ENCODE results near the gene RAB43.
A peak's percentile ranks its signal among the peaks of the same experiment; 100 is the strongest.
"Not testable (repeated sequence)": the region's sequence is repeated elsewhere in the genome, so short reads cannot be mapped to it uniquely, and the experiment has no call there.

RAB43 gene

DNA sequence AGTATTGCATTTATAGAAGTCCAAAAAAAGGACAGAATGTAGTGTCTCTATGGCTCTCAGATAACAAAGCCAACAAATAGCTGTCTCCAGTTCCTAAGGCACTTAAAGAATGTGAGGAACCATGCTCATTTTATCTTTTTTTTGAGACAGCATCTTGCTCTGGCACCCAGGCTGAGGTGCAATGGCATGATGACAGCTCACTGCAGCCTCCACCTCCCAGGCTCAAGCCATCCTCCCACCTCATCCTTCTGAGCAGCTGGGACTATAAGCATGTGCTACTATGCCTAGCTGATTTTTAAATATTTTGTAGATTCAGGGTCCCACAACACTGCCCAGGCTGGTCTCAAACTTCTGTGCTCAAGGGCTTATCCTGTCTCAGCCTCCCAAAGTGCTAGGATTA, 23.2 kb upstream of the RAB43 start:
- H3K27ac ChIP-seq: no peak overlapping the region
- TF ChIP-seq CTCF (conservative IDR thresholded peaks at IDR 0.05): no peak

- H3K27ac ChIP-seq: not testable (repeated sequence)
These were observed 19.4 kb upstream of the RAB43 start for GRCh38 chr3:129141011-129141410.

DNA sequence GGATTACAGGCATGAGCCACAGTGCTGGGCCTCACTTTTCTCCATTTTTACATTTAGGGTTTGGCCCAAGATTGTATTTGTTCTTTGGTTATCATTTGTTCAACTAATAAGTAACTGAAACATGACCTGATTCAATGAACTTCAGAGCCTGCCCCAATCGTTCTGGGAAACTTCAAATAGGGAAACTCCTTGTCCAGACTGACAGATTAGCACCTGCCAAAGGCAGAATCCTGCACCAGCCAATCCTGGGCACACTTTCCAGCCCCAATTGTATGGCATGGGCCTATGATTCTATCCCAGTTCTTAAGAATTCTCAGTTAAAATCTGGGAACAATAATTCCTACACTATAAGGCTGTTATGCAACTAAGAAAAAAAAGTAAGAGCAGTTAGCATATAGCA, 18.3 kb upstream of the RAB43 start:
- TF ChIP-seq CTCF (conservative IDR thresholded peaks at IDR 0.05): no peak
- no peak overlapping the region for H3K27ac ChIP-seq

- not testable (repeated sequence) for H3K27ac ChIP-seq
These were observed 14.7 kb upstream of the RAB43 start for GRCh38 chr3:129136275-129136674.

GRCh38 chr3:129132097-129132866, 10.7 kb upstream of the RAB43 start:
- no peak for TF ChIP-seq CTCF (conservative IDR thresholded peaks at IDR 0.05)
- no peak overlapping the region for H3K27ac ChIP-seq

- H3K27ac ChIP-seq: peak overlapping the region; percentile 79
- no peak for TF ChIP-seq CTCF (conservative IDR thresholded peaks at IDR 0.05)
These were observed 10.0 kb upstream of the RAB43 start for GRCh38 chr3:129131465-129132088.

DNA sequence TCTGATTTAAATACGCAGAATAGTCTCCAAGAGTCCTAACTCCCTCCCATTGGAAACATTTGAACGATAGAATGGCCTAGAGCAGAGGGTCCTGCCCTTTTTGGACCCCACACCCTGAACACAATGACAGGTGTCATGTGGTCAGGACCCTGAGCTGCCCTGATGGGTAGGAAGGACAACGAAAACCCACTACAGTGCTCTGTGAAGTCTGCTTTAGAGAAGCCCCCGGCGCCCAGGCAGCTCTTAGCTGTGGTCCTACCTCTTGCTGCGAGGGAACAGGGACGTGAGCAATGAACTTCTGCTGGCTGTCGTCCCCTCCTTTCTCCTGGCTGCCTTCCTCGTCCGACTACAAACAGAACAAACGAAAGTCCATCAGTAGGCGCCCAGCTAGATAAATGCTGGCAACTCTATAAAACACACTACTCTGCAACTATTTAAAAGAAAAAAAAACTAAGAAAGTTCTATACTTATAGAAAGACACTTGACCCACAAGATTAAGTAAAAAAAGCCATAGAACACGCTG, 8.7 kb upstream of the RAB43 start:
- no peak for TF ChIP-seq CTCF (conservative IDR thresholded peaks at IDR 0.05)

DNA sequence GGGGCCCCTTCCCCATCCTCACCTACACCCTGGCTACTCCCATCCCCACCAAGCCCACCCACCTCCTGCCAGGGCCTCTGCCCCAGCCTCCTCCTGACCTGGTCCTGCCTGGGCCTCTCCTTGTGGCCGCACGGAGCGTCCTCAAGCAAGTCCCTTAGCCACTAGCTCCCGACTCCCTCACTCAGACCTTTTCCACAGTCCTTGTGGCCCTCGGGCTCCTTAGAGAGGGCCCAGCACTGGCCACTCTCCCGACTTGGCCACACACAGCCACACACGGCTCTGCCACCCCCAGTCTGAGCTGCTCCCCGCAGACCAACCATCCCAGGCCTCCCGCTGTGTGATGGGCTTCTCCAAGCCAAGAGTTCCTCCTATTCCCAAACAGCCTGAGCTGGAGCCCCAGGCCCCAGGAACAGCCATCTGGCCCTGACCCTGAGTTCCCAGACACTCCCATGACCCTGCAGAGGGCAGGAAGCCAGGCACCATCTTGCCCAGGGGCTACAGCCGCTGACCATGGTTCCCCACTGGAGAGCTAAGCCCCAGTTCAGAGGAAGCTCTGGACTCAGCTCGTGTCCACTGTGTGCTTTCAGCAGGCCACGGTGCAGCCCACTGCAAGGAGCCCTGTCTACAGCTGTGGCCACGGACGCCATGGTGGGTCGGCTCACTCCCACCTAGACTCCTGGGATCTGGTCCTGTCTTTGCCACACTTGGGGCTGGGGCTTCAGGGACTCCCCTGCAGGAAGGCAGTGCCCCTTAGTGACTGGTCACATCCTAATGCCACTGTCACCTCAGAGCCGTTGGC, 7.0 kb upstream of the RAB43 start:
- no peak for TF ChIP-seq CTCF (conservative IDR thresholded peaks at IDR 0.05)
- peak overlapping the region; percentile 79 for H3K27ac ChIP-seq

More for the DNA sequence above, 8.7 kb upstream of the RAB43 start:
- peak overlapping the region; percentile 79 for H3K27ac ChIP-seq

Data from VCaP (cell line).